Measurements from ENCODE around the gene SKAP2.

GRCh38 chr7:26792006-26792405 is 72.4 kb downstream of the SKAP2 start:
- TF ChIP-seq POLR2AphosphoS5 (IDR thresholded peaks at IDR 0.05; ENCODE audit: insufficient read depth in 1 of 2, low read depth in 1 of 2) (no peak), POLR2A (IDR thresholded peaks at IDR 0.05) (no peak)
- TF ChIP-seq, protein P1, sequence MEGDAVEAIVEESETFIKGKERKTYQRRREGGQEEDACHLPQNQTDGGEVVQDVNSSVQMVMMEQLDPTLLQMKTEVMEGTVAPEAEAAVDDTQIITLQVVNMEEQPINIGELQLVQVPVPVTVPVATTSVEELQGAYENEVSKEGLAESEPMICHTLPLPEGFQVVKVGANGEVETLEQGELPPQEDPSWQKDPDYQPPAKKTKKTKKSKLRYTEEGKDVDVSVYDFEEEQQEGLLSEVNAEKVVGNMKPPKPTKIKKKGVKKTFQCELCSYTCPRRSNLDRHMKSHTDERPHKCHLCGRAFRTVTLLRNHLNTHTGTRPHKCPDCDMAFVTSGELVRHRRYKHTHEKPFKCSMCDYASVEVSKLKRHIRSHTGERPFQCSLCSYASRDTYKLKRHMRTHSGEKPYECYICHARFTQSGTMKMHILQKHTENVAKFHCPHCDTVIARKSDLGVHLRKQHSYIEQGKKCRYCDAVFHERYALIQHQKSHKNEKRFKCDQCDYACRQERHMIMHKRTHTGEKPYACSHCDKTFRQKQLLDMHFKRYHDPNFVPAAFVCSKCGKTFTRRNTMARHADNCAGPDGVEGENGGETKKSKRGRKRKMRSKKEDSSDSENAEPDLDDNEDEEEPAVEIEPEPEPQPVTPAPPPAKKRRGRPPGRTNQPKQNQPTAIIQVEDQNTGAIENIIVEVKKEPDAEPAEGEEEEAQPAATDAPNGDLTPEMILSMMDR (IDR thresholded peaks at IDR 0.05) = no peak
